Smooth muscle cell (in vitro differentiated cells): Measurements from ENCODE around the gene POC1B. TPM values are rescaled to one million over a fixed set of nuclear protein-coding genes. Genes with fewer than 3 reads are reported as not detected.

Experiments used
- DNase-seq: peaks from one replicate; lab custom pipeline; 2025; ENCODE audit not compliant: unreplicated experiment; lab: John Stamatoyannopoulos, UW
- H2AFZ ChIP-seq: fragments of 200-600 bp; sonication (generic); 2 replicates; pipeline ENCODE4 v1.6.0; 2016; ENCODE audit warnings: antibody characterized with exemption, low read depth, mild to moderate bottlenecking
- H3F3A ChIP-seq: fragments of 200-600 bp; sonication (generic); 2 replicates; pipeline ENCODE4 v1.6.0; 2017; ENCODE audit warnings: antibody characterized with exemption, low read depth
- H3K27ac ChIP-seq: fragments of 200-600 bp; sonication (generic); 2 replicates; pipeline ENCODE4 v1.5.1; 2016; ENCODE audit warnings: low read depth, mild to moderate bottlenecking
- H3K27me3 ChIP-seq: fragments of 200-600 bp; sonication (generic); 2 replicates; pipeline ENCODE4 v1.6.1; 2016; ENCODE audit warnings: low read depth, mild to moderate bottlenecking
- H3K36me3 ChIP-seq: fragments of 200-600 bp; sonication (generic); 2 replicates; pipeline ENCODE4 v1.5.1; 2016; ENCODE audit warnings: low read depth
- H3K4me1 ChIP-seq: fragments of 200-600 bp; sonication (generic); 2 replicates; pipeline ENCODE4 v1.5.1; 2016; ENCODE audit warnings: low read depth
- H3K4me2 ChIP-seq: fragments of 200-600 bp; sonication (generic); 2 replicates; pipeline ENCODE4 v1.6.0; 2016; ENCODE audit warnings: mild to moderate bottlenecking
- H3K4me3 ChIP-seq: fragments of 200-600 bp; sonication (generic); 2 replicates; pipeline ENCODE4 v1.5.1; 2016; ENCODE audit warnings: mild to moderate bottlenecking
- H3K79me2 ChIP-seq: fragments of 200-600 bp; sonication (generic); 2 replicates; pipeline ENCODE4 v1.6.0; 2016; ENCODE audit warnings: low read depth, mild to moderate bottlenecking
- H3K9ac ChIP-seq: fragments of 200-600 bp; sonication (generic); 2 replicates; pipeline ENCODE4 v1.6.0; 2016; ENCODE audit warnings: low read depth
- H3K9me3 ChIP-seq: fragments of 200-600 bp; sonication (generic); replicated peaks from 2 replicates; pipeline ENCODE4 v1.5.1; 2016; ENCODE audit warnings: low read depth
- H4K20me1 ChIP-seq: fragments of 200-600 bp; sonication (generic); 2 replicates; pipeline ENCODE4 v1.6.0; 2016; ENCODE audit warnings: low read depth
- WGBS: methylation state at CpG from one replicate; pipeline ENCODE4 v1.1.7; 2016; ENCODE audit warnings: low lambda C conversion rate; 5-methylcytosine and 5-hydroxymethylcytosine counted together
- polyA plus RNA-seq: library from polyadenylated mRNA; unstranded; fragments of >200 nt; fragmentation: Nextera tagmentation; extraction: Ambion mirVana; gene quantifications from 2 replicates; pipeline ENCODE4 v1.2.1, GENCODE V29; 2016
- total RNA-seq: library from RNA; depleted of rRNA; stranded (reverse); fragments of >200 nt; gene quantifications from 2 replicates; pipeline ENCODE4 v1.2.3, GENCODE V29; 2014
- TF ChIP-seq, protein P1 (sequence below): fragments of 200-600 bp; sonication (generic); IDR thresholded peaks from 2 replicates; pipeline ENCODE4 v1.5.1; 2017; ENCODE audit warnings: borderline replicate concordance, mild to moderate bottlenecking, antibody characterized with exemption; ENCODE audit not compliant: insufficient read depth, poor library complexity, severe bottlenecking

The POC1B gene
- total and polyA plus RNA-seq, 2 experiments from 2014 or later, result 9.1 to 13.3 TPM

DNA sequence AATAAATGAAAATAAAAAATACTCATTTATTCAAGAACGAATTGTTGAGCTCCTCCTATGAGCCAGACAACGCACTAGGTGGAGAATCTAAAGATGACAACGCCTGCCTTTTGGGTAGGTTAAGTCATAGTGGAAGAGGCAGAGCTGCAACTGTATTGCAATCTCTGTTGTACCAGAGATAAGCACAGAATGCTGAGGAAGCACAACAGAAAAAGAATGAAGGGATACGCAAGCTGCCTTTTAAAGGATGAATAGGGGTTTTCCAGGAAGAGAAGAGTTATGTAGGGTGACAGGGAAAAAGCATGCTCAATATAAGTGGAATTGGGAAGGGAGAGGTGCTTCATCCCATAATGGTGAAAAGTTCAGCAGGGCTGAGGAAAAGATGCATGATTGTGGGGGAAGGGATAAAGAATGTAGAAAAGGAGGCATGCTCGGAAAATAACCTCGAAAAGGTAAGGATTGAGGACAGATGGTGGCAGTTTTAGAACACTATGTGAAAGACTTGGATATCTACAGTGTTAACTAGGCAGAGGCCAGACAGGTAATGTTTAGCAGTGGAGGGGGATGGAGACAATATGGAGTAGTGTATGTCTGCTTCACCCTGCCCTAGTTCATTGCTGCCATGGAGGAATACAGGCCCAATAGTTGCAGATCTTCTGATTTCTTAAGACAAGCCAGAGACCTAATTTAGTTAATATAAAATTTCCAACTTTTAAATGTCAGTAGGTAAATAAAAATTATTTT, 109.6 kb downstream of the POC1B start:
- H2AFZ ChIP-seq, result no peak overlapping the region
- H3K36me3 ChIP-seq, result no peaks in the 10 kb centered on the region
- no peaks in the 10 kb centered on the region for H3K9me3 ChIP-seq
- peak overlapping the region; percentile 66 for H3K4me2 ChIP-seq
- no peaks in the 10 kb centered on the region for H3K27me3 ChIP-seq
- no peaks in the 10 kb centered on the region for H3F3A ChIP-seq
- WGBS, result 77% methylated on average over 6 of the region's 6 CpGs
- H3K79me2 ChIP-seq, result no peaks in the 10 kb centered on the region
- no peak overlapping the region for H3K9ac ChIP-seq
- no peak for DNase-seq
- peaks cover 20% of the 10 kb centered on the region for H3K4me1 ChIP-seq
- H3K4me3 ChIP-seq, result no peak overlapping the region
- H4K20me1 ChIP-seq, result no peaks in the 10 kb centered on the region
- TF ChIP-seq, protein P1, sequence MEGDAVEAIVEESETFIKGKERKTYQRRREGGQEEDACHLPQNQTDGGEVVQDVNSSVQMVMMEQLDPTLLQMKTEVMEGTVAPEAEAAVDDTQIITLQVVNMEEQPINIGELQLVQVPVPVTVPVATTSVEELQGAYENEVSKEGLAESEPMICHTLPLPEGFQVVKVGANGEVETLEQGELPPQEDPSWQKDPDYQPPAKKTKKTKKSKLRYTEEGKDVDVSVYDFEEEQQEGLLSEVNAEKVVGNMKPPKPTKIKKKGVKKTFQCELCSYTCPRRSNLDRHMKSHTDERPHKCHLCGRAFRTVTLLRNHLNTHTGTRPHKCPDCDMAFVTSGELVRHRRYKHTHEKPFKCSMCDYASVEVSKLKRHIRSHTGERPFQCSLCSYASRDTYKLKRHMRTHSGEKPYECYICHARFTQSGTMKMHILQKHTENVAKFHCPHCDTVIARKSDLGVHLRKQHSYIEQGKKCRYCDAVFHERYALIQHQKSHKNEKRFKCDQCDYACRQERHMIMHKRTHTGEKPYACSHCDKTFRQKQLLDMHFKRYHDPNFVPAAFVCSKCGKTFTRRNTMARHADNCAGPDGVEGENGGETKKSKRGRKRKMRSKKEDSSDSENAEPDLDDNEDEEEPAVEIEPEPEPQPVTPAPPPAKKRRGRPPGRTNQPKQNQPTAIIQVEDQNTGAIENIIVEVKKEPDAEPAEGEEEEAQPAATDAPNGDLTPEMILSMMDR, result no peak
- no peak overlapping the region for H3K27ac ChIP-seq

DNA sequence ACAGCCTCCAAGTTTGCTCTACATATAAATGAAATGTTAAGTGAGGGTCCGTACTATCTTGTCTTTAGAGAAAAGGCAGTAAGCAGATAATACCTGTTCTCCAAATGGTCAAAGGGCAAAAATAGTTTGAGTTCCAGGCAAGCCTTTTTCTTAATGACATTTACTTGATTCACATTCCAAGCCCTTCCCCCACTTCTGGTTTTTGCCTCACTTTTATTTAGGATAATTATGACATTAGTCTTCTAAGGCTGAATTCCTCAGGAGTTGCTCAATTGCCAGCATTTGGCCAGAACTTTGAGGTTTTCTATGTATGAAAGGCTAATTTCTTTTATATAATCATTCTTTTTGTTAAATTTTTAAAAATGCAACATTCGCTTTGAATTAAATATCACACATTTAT, 111.0 kb downstream of the POC1B start:
- H3K4me3 ChIP-seq, result no peak overlapping the region
- H3K9ac ChIP-seq, result no peak overlapping the region
- H2AFZ ChIP-seq, result no peak overlapping the region
- peak overlapping the region; percentile 46 for H3K4me2 ChIP-seq
- peaks cover 20% of the 10 kb centered on the region for H3K4me1 ChIP-seq
- no peaks in the 10 kb centered on the region for H3K27me3 ChIP-seq
- WGBS, result 96% methylated on average over 2 of the region's 2 CpGs
- peak overlapping the region; percentile 1 for H3K27ac ChIP-seq
- no peaks in the 10 kb centered on the region for H4K20me1 ChIP-seq
- no peak for DNase-seq
- H3K36me3 ChIP-seq, result no peaks in the 10 kb centered on the region
- no peaks in the 10 kb centered on the region for H3K9me3 ChIP-seq
- H3K79me2 ChIP-seq, result no peaks in the 10 kb centered on the region
- TF ChIP-seq, protein P1, result no peak
- H3F3A ChIP-seq, result no peaks in the 10 kb centered on the region

DNA sequence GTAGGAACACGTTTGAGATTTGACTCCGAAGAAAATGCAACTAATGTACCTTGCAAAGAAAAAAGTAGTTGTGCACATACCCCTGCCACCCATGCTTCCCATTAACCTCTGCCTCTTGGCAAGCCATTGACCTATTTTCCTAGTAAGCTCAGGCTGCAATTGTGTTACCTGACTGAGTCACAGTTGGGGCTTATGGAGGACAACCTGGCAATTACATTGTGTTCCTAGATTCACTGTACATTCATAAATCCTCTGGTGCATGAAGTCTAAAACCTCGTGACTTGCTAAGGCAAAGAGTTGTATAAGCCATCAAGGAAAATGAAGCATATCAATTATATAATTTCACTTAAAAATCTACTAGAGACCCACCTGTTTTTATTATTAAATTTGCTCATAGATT, 111.5 kb downstream of the POC1B start:
- 89% methylated on average over 3 of the region's 3 CpGs for WGBS

More for the DNA sequence above, 111.5 kb downstream of the POC1B start:
- Histone ChIP-seq H3F3A (no peaks in the 10 kb centered on the region), H4K20me1 (no peaks in the 10 kb centered on the region), H3K4me3 (no peak overlapping the region), H3K9me3 (no peaks in the 10 kb centered on the region), H3K4me2 (peak overlapping the region; percentile 46), H3K9ac (no peak overlapping the region), H3K36me3 (no peaks in the 10 kb centered on the region), H2AFZ (no peak overlapping the region), H3K79me2 (no peaks in the 10 kb centered on the region), H3K27me3 (no peaks in the 10 kb centered on the region), H3K4me1 (peaks cover 20% of the 10 kb centered on the region), H3K27ac (no peak overlapping the region)
- TF ChIP-seq, protein P1, result no peak
- DNase-seq, result no peak
